ENCODE data around the gene EPN3.

The EPN3 gene

GRCh38 chr17:50581316-50581715 is 48.8 kb downstream of the EPN3 start:
- H3K27me3 ChIP-seq (ENCODE audit: low read length) = no peaks in the 10 kb centered on the region
- H3K9ac ChIP-seq (ENCODE audit: low read length) = no peak overlapping the region
- H3K4me3 ChIP-seq (ENCODE audit: insufficient read depth, low read length, poor library complexity, severe bottlenecking) = no peak overlapping the region
- H3F3A ChIP-seq (ENCODE audit: insufficient read depth) = no peaks in the 10 kb centered on the region
- H2AFZ ChIP-seq (ENCODE audit: low read depth, low read length, severe bottlenecking) = no peak overlapping the region
- H3K79me2 ChIP-seq (ENCODE audit: insufficient read depth, low read length) = no peaks in the 10 kb centered on the region
- no peaks in the 10 kb centered on the region for H4K20me1 ChIP-seq (ENCODE audit: low read depth, low read length)
- H3K4me2 ChIP-seq (ENCODE audit: low read depth, low read length, poor library complexity, severe bottlenecking) = no peak overlapping the region
- no peaks in the 10 kb centered on the region for H3K36me3 ChIP-seq (ENCODE audit: low read length)
- no peak for TF ChIP-seq CTCF (IDR thresholded peaks at IDR 0.05; ENCODE audit: insufficient read depth, low read length, poor library complexity, severe bottlenecking)
- TF ChIP-seq EZH2phosphoT487 (conservative IDR thresholded peaks at IDR 0.05; ENCODE audit: low read length) = no peak
- no peaks in the 10 kb centered on the region for H3K9me2 ChIP-seq (replicated peaks; ENCODE audit: insufficient read depth, low read length)
- no peaks in the 10 kb centered on the region for H3K9me3 ChIP-seq (ENCODE audit: insufficient read depth, low read length)
- H3K27ac ChIP-seq (ENCODE audit: low read depth, low read length) = no peak overlapping the region

- H2AFZ ChIP-seq (ENCODE audit: low read depth, low read length, severe bottlenecking) = no peak overlapping the region
- no peak overlapping the region for H3K4me3 ChIP-seq (ENCODE audit: insufficient read depth, low read length, poor library complexity, severe bottlenecking)
- no peaks in the 10 kb centered on the region for H3F3A ChIP-seq (ENCODE audit: insufficient read depth)
- H3K36me3 ChIP-seq (ENCODE audit: low read length) = no peaks in the 10 kb centered on the region
- no peaks in the 10 kb centered on the region for H3K27me3 ChIP-seq (ENCODE audit: low read length)
- no peaks in the 10 kb centered on the region for H3K9me2 ChIP-seq (replicated peaks; ENCODE audit: insufficient read depth, low read length)
- H3K79me2 ChIP-seq (ENCODE audit: insufficient read depth, low read length) = no peaks in the 10 kb centered on the region
- no peak overlapping the region for H3K4me2 ChIP-seq (ENCODE audit: low read depth, low read length, poor library complexity, severe bottlenecking)
- TF ChIP-seq EZH2phosphoT487 (conservative IDR thresholded peaks at IDR 0.05; ENCODE audit: low read length) (no peak), CTCF (IDR thresholded peaks at IDR 0.05; ENCODE audit: insufficient read depth, low read length, poor library complexity, severe bottlenecking) (no peak)
- no peaks in the 10 kb centered on the region for H4K20me1 ChIP-seq (ENCODE audit: low read depth, low read length)
- no peak overlapping the region for H3K27ac ChIP-seq (ENCODE audit: low read depth, low read length)
- no peaks in the 10 kb centered on the region for H3K9me3 ChIP-seq (ENCODE audit: insufficient read depth, low read length)
- H3K9ac ChIP-seq (ENCODE audit: low read length) = no peak overlapping the region
Measured at GRCh38 chr17:50582741-50583140, 50.2 kb downstream of the EPN3 start.

- Histone ChIP-seq H3K9me2 (replicated peaks; ENCODE audit: insufficient read depth, low read length) (no peaks in the 10 kb centered on the region), H2AFZ (ENCODE audit: low read depth, low read length, severe bottlenecking) (no peak overlapping the region), H3K27me3 (ENCODE audit: low read length) (no peaks in the 10 kb centered on the region), H3K9ac (ENCODE audit: low read length) (no peak overlapping the region), H3K27ac (ENCODE audit: low read depth, low read length) (no peak overlapping the region), H3F3A (ENCODE audit: insufficient read depth) (no peaks in the 10 kb centered on the region), H3K36me3 (ENCODE audit: low read length) (no peaks in the 10 kb centered on the region), H3K4me3 (ENCODE audit: insufficient read depth, low read length, poor library complexity, severe bottlenecking) (no peak overlapping the region), H3K79me2 (ENCODE audit: insufficient read depth, low read length) (no peaks in the 10 kb centered on the region), H4K20me1 (ENCODE audit: low read depth, low read length) (no peaks in the 10 kb centered on the region), H3K9me3 (ENCODE audit: insufficient read depth, low read length) (no peaks in the 10 kb centered on the region), H3K4me2 (ENCODE audit: low read depth, low read length, poor library complexity, severe bottlenecking) (no peak overlapping the region)
- no peak for TF ChIP-seq CTCF (IDR thresholded peaks at IDR 0.05; ENCODE audit: insufficient read depth, low read length, poor library complexity, severe bottlenecking)
- TF ChIP-seq EZH2phosphoT487 (conservative IDR thresholded peaks at IDR 0.05; ENCODE audit: low read length) = no peak
Measured at GRCh38 chr17:50583641-50584040, 51.1 kb downstream of the EPN3 start.
